ENCODE results near the gene RPS21. TPM values are rescaled to one million over a fixed set of nuclear protein-coding genes. Genes with fewer than 3 reads are reported as not detected.

The RPS21 gene
- total and polyA plus RNA-seq, 2 of the 4 experiments (the other 2 are of a cell fraction) = 2,710 to 4,298 TPM

DNA sequence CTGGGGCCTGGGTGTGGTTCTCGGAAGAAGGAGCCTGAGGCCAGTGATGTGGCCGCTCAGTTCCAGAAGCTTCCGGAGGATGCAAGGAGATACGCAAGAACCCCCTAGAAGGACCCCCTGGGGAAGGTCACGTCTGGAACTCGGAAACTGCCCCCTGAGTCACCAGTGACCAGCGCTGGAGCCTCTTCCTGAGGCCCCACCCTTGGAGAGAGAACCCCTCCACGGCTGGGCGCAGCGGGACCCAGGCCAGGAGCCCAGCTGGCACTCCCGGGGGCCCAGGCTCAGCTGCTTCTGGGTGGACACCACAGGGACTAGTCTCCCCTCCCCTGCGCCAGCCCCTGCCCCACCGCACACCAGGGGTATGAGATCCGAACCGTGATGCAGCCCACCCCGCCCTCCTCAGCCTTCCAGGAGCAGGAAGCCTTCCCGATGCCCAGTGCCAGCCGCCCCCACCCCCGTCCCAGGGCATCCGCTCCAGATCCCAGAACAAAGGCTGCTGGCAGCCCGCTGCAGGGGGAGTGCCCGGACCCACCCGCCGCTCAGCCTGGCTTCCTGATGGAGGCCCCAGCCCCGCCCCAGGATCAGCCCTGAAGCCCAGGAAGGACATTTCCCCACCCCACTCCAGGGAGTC lies 27.3 kb upstream of the RPS21 start:
- H3K18ac ChIP-seq (ENCODE audit: low read depth, low read length) = no peak overlapping the region
- no peak overlapping the region for H3K4me3 ChIP-seq (ENCODE audit: insufficient read depth, low read depth, low read length)
- H3K14ac ChIP-seq (replicated peaks; ENCODE audit: low read depth, low read length) = no peak overlapping the region
- H2BK20ac ChIP-seq (ENCODE audit: low read depth, low read length) = no peak overlapping the region
- no peak overlapping the region for H4K5ac ChIP-seq (ENCODE audit: low read depth, low read length)
- no peaks in the 10 kb centered on the region for H3K9me1 ChIP-seq (ENCODE audit: insufficient read depth, low read length)
- no peak overlapping the region for H3K4ac ChIP-seq (ENCODE audit: low read depth, low read length)
- H3K9ac ChIP-seq (ENCODE audit: low read depth, low read length) = no peak overlapping the region
- H3K4me1 ChIP-seq (ENCODE audit: control insufficient read depth, insufficient read depth, low read length) = peaks cover 28% of the 10 kb centered on the region
- in situ Hi-C loops (cut with MboI; ENCODE audit: low sequenced_read_pairs) (no loop called here), intact Hi-C loops (cut with micrococcal nuclease) (no loop called here), dilution Hi-C loops (cut with HindIII; ENCODE audit: low sequenced_read_pairs, unreplicated experiment) (no loop called here)
- DNase-seq = no peak
- H3K36me3 ChIP-seq (ENCODE audit: control insufficient read depth, insufficient read depth, low read length) = peaks cover 4% of the 10 kb centered on the region; the same call in 1 of the 2 replicates
- H2BK15ac ChIP-seq (ENCODE audit: low read depth, low read length) = no peak overlapping the region
- 74% methylated on average over 3 of the region's 25 CpGs; no CpG with 5 or more reads in 1 of the 2 experiments for WGBS, 2 experiments (ENCODE audit: extremely low coverage in 2 of 2, insufficient read length in 1 of 2)
- no peak overlapping the region for H2BK5ac ChIP-seq (ENCODE audit: low read depth, low read length, poor library complexity, severe bottlenecking)
- H3K4me2 ChIP-seq (ENCODE audit: low read depth, low read length) = no peak overlapping the region
- TF ChIP-seq RCOR1 (IDR thresholded peaks at IDR 0.05; ENCODE audit: insufficient replicate concordance, low read length) (no peak), NFE2L2 (IDR thresholded peaks at IDR 0.05; ENCODE audit: low read depth, low read length) (no peak), CHD1 (IDR thresholded peaks at IDR 0.05; ENCODE audit: low read depth, low read length) (no peak), CEBPB (IDR thresholded peaks at IDR 0.05; ENCODE audit: low read depth, low read length) (no peak), RFX5 (IDR thresholded peaks at IDR 0.05; ENCODE audit: low read depth, low read length) (no peak), SMC3 (IDR thresholded peaks at IDR 0.05; ENCODE audit: low read depth, low read length) (no peak), MAZ (IDR thresholded peaks at IDR 0.05; ENCODE audit: borderline replicate concordance, low read depth, low read length) (no peak)
- TF ChIP-seq, protein P1, sequence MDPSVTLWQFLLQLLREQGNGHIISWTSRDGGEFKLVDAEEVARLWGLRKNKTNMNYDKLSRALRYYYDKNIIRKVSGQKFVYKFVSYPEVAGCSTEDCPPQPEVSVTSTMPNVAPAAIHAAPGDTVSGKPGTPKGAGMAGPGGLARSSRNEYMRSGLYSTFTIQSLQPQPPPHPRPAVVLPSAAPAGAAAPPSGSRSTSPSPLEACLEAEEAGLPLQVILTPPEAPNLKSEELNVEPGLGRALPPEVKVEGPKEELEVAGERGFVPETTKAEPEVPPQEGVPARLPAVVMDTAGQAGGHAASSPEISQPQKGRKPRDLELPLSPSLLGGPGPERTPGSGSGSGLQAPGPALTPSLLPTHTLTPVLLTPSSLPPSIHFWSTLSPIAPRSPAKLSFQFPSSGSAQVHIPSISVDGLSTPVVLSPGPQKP (IDR thresholded peaks at IDR 0.05; ENCODE audit: borderline replicate concordance, low read depth, low read length) = no peak
- H4K8ac ChIP-seq (ENCODE audit: low read depth in 2 of 2, low read length in 2 of 2) = no peak overlapping the region
- H3K9me3 ChIP-seq (ENCODE audit: control insufficient read depth, insufficient read depth, low read length) = no peaks in the 10 kb centered on the region
- POLR2A ChIA-PET (ENCODE audit: unreplicated experiment) = no interaction called here
- no peak overlapping the region for H4K91ac ChIP-seq (ENCODE audit: insufficient read depth, low read depth, low read length)
- no TSS peak for BruUV-seq (replicated peaks)
- H3K79me1 ChIP-seq (ENCODE audit: low read depth in 1 of 2, low read length in 2 of 2) = no peaks in the 10 kb centered on the region
- no peaks in the 10 kb centered on the region for H3K27me3 ChIP-seq (ENCODE audit: control insufficient read depth, insufficient read depth, low read length)
- no peak overlapping the region for H2AFZ ChIP-seq (replicated peaks; ENCODE audit: low read length, poor library complexity)
- H3K23ac ChIP-seq (ENCODE audit: low read depth, low read length) = no peak overlapping the region
- ATAC-seq (ENCODE audit: low read depth) = no peak
- H3K56ac ChIP-seq (ENCODE audit: extremely low read depth, insufficient read depth, low read length) = no peak overlapping the region
- peaks cover 8% of the 10 kb centered on the region; the same call in 1 of the 2 replicates for H4K20me1 ChIP-seq (ENCODE audit: insufficient read depth, low read length)
- H2AK9ac ChIP-seq (replicated peaks; ENCODE audit: low read depth, low read length, poor library complexity) = no peak overlapping the region
- H3K27ac ChIP-seq (ENCODE audit: insufficient read depth, low read length) = no peak overlapping the region
- H2BK120ac ChIP-seq (ENCODE audit: low read depth, low read length) = no peak overlapping the region
- CTCF ChIA-PET = no interaction called here
- no peak overlapping the region for H2AK5ac ChIP-seq (ENCODE audit: low read depth, low read length)

All from IMR-90 (cell line).